Cardiac fibroblast (primary cell): ENCODE results near the gene SFSWAP.
"Not testable (repeated sequence)": the region's sequence is repeated elsewhere in the genome, so short reads cannot be mapped to it uniquely, and the experiment has no call there.

Source experiments
- DNase-seq, 2 donors: peaks; one replicate each; pipeline versions ENCODE4 v3.0.0 to v3.0.0-alpha.2; 2010; ENCODE audit warnings: low read depth in 2 of 2
- H3K4me3 ChIP-seq, 2 donors: replicated peaks in 1 of 2; 1 replicate in 1 of 2; 2 replicates in 1 of 2; pipeline ENCODE4 v1.5.1; 2011; ENCODE audit warnings: low read depth in 2 of 2, low read length in 2 of 2, mild to moderate bottlenecking in 2 of 2, moderate library complexity in 1 of 2
- CTCF ChIP-seq: IDR thresholded peaks from one replicate; pipeline ENCODE4 v1.5.1; 2011; ENCODE audit warnings: low read depth, mild to moderate bottlenecking, low read length, inconsistent platforms

The SFSWAP gene

DNA sequence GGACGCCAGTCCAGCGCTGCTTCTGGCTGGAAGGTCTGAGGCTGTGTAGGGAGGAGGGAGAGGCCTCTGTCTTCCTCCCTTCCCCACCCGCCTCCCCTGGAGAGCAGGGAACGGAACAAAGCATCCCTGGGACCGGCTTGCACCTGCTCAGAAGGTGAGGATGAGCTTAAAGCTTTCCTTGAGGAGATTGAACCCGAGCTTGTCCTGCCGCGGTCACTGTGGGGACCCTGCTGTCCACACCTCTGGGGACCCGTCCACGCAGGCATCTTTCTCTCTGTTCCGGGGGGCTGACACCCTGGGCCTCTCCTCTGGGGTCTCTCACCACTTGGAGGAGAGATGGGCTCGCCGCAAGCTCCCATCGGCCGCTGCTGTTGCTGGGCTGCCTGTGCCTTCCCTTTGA is 33.2 kb upstream of the SFSWAP start:
- no peak for TF ChIP-seq CTCF
- DNase-seq = no peak
- no peak overlapping the region for H3K4me3 ChIP-seq

GRCh38 chr12:131678389-131679181 is 32.3 kb upstream of the SFSWAP start:
- not testable (repeated sequence) for DNase-seq, H3K4me3 ChIP-seq

- not testable (repeated sequence) for DNase-seq, H3K4me3 ChIP-seq
Measured at GRCh38 chr12:131679186-131679585, 31.7 kb upstream of the SFSWAP start.

- not testable (repeated sequence) for H3K4me3 ChIP-seq, DNase-seq
Measured at GRCh38 chr12:131679816-131680215, 31.1 kb upstream of the SFSWAP start.

- DNase-seq, H3K4me3 ChIP-seq: not testable (repeated sequence)
Measured at GRCh38 chr12:131680392-131681256, 30.3 kb upstream of the SFSWAP start.

- TF ChIP-seq CTCF = no peak
- no peak for DNase-seq
- H3K4me3 ChIP-seq = no peak overlapping the region
Measured at GRCh38 chr12:131681257-131681620, 29.7 kb upstream of the SFSWAP start.

- not testable (repeated sequence) for H3K4me3 ChIP-seq
Measured at GRCh38 chr12:131681746-131682509, 29.0 kb upstream of the SFSWAP start.

DNA sequence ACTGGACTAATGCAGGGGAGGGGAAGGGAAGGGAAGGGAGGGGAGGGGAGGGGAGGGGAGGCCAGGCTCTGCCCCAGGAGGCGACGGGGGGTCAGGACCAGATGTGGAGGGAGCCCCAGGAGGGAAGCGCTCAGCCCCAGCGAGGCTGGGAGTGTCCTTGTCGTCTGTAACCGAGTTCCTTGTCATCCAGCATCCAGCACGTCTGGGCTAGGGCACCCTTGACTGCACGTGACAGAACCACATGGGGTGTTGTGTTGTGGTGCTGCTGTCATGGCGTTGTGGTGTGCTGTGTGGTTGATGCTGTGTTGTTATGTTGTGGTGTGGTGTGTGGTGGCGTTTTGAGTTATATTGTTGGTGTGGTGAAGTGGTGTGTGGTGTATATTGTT is 28.4 kb upstream of the SFSWAP start:
- no peak for DNase-seq
- no peak overlapping the region for H3K4me3 ChIP-seq
- no peak for TF ChIP-seq CTCF

More at GRCh38 chr12:131681746-131682509, 29.0 kb upstream of the SFSWAP start:
- peak in 1 of 2 donors; percentile 27 for DNase-seq

GRCh38 chr12:131683266-131684014 is 27.4 kb upstream of the SFSWAP start:
- no peak overlapping the region for H3K4me3 ChIP-seq
- TF ChIP-seq CTCF = no peak
- DNase-seq = no peak
